HG02970 (cell line): ENCODE data around the gene WDR93.

ENCODE experiments used
- ATAC-seq: cut with Tn5 transposase; IDR thresholded peaks from one replicate; pipeline ENCODE4 v1.9.1; 2021; ENCODE audit warnings: mild to moderate bottlenecking, moderate library complexity, moderate number of reproducible peaks; ENCODE audit not compliant: unreplicated experiment, low FRiP score

The WDR93 gene

DNA sequence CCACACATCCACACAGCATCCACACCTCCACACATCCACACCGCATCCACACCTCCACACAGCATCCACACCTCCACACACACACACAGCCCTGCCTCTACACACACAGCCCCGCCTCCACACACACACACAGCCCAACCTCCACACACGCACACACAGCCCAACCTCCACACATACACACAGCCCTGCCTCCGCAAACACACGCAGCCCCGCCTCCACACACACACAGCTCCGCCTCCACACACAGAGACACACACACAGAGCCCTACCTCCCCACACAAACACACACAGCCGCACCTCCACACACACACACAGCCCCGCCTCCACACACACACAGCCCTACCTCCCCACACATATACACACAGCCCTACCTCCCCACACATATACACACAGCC is 55.8 kb downstream of the WDR93 start:
- ATAC-seq: no peak

DNA sequence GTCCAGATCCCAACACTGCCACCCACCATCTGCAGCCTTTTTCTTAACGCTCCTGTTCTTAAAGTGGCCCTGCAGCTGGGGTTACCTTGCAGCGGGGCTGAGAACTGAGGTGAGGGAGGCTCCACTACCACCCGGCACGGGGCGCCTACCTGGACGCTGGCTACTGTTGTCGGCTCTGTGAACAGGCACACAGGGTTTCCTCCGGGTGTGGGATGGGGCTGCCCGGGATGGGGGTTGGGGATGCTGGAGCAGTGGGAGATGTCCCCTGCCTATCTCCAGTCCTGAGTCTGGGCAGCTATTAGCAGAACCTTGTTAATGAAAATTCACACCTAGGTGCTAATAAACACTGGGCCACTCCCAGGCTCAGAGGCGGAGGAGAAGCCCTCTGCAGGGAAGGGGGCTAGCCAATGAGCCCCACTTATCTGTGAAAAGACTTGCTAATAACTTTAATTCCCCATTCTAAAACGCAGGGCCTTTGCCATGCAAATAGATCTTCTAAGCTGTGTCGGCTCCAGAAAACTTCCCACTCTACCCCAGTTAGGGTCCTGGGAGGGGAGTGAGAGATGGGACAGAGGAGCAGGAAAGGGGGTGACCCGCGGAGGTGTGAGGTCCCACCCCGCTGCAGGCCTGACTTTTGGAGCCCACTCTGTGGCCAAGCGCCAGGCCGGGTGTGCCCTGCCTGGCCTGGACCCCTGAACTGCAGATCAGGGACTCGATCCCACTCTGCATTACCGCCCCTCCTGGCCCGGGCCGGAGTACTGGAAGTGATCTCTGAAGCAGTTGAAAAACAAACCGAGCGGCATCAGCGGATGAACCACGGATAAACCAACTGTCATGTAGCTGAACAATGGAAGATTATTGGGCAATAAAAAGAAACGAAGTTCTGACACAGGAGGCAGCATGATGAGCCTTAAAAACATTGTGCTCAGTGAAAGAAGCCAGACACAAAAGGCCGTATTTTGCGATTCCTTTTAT is 57.4 kb downstream of the WDR93 start:
- no peak for ATAC-seq

DNA sequence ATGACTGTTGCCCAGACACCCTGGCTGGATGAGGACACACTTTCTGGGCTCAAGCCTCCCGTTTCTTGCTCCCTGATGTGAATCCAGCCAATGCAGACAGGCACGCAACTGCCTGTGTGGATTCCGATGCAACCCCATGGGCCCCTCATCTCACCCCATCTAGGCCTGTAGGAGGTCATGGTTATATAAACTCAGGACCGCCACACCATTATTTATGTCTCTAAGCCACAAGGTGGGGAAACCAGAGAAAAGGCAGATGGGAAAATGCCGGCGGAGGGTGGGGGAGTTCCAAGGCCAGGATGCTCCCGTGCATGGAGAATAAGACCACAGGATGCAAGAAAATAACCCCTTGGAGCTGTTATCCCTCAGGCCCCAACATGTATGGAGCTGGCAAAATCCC is 58.4 kb downstream of the WDR93 start:
- ATAC-seq: no peak

DNA sequence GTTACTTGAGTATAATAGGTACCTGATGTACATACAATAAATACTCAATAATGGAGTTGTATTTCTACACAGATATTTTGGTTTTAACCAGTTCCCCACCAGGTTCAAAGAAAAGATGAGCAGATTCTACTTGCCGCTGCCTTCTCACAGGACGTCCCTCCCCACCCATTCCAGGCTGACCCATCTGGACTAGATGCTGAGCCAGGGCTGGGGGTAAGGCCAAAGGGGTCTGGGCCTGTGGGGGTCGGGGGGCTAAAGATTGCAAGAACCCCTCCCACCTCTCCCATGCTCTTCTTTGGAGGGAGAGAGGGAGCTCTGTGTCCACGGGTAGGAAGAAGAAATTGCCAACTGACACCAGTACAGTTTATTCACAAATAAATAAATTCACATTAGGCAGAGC is 58.9 kb downstream of the WDR93 start:
- ATAC-seq: no peak

DNA sequence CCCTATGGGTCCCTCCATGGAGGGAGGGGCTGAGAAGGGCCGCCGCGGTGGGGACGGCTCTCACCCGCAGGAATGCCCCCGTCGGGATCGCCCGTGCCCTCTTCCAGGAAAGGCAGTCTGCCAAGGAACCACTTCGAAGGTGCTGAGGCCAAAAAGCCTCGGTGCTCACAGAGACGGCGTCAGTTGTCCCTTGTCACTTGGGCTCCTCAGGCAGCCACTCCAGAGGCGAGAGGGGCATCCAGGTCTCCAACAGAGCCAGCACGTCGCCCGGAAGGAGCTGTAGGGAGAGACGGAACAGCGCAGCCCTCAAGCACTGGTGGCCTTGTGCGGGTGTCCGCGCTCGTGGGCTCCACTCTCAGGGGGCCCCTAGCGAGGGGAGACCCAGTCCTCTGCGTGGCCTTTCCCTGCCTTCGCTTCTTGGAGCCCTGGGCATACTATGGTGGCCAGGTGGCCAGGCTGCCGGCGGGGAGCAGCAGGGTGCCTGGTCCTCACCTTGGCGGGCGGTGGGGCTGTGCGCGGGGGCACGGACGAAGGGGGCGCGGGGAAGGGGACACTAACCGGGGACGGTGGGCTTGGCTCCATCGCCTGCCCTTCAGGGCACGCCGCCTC is 59.4 kb downstream of the WDR93 start:
- ATAC-seq: peak; percentile 20

DNA sequence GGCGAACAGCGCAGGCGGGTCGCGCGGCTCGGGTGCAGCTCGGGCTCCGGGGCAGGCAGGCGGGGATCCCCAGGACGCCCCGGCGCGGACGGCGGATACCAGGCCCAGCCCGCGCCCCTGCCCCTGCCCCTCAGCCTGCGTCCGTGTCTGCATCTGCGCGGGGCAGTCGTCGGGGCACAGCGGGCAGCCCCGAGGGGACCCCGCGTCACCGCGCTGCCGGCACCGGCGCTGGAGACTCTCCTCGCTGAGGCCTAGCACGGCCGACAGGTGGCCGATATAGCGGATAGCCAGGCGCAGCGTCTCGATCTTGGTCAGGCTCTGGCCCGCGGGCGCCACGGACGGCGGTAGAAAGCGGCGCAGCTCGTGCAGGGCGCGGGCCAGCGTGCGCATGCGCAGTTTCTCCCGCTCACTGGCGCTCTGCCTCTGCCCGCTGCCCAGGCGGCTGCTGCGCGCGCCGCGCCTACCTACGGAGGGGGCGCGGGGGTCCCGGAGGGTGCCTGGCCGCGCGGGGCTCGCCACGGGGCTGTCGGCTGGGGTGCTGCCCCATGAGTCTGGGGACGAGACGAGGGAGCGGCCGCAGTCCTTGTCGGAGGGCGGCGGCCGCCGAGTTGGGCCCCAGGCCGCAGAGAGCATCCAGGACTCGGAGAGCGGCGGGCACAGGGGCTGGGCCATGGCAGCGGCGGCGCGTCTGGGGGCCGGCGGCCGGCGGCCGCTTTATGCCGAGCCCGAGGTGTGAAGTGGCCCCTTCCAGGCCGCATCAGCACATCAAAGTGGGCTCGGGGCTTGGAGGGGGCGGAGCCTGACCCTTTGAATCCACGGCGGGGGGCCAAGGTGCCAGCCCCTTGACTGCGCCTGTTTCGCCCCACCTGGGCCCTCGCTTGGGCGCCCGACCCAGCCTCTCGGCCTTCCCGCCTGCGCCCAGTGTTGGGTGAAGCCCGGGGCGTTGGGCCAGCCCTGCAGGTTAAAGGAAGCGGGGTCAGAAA is 60.2 kb downstream of the WDR93 start, which contains the start of gene MESP1:
Gene MESP1 (minus strand): TSS at position 690 of the 983 bp plus-strand sequence. CDS start 18 bp downstream, at position 672.
- peak; percentile 89 for ATAC-seq

DNA sequence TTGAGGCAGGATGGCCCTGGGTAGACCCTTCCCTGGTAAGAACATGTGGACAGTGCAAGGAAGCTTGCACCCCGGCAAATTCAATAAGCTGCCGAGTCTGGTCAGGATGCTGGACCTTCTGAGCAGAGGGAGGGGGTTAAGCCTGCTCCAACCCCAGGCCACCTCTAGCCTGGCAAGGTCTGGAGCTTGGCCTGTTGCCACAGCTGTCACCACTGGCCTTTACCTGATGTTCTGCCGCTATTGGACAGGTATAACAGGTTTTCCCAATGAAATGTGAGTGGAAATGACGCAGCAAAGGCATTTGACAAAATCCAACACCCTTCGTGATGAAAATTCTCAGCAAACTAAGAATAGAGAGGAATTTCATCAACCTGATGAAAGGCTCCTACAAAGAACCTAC is 61.1 kb downstream of the WDR93 start:
- ATAC-seq: no peak

DNA sequence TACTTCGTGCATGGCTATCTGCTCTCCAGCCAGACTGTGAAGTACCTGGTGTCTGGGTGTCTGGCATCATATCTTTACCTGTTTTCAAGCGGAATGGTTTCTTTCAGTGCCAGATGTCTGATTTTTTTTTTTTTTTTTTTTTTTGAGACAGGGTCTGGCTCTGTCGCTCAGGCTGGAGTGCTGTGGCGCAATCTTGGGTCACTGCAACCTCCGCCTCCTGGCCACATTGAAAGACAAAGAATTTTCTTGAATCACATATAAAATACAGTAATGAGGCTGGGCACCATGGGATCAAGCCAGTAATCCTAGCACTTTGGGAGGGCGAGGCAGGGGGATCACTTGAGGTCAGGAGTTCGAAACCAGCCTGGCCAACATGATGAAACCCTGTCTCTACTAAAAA is 63.2 kb downstream of the WDR93 start:
- ATAC-seq: no peak

DNA sequence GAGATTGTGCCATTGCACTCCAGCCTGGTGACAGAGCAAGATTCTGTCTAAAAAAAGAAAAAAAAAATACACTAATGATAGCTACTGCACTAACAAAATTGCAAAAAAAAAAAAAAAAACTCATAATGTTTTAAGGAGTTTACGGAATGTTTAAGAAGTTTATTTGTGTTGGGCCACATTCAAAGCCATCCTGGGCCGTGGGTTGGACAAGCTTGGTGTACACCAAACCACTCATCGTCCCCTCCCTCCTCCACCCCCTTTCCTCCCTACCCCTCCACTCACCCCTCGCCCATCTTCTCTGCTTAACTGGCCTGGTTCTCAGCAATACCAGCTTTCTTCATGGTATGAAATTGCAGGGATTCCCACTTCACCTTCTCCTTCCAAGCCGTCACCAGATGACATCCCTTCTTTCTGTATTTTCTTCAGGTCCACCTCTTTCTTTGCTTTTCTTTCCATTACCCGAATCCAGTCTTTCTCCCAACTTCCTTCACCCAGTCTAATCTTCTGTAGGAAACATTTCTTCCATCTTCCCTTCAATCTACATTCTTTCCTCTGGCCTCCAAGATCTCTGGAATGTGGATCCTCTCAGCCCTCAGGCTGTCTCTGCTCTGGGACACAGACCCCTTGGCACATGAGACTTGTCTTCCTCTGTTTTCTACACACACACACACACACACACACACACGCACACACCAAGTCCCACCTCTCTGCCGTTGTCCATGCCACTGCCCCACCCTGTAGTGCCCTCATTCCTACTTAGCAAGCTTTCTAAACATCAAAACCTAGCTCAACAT is 63.9 kb downstream of the WDR93 start:
- ATAC-seq: no peak

DNA sequence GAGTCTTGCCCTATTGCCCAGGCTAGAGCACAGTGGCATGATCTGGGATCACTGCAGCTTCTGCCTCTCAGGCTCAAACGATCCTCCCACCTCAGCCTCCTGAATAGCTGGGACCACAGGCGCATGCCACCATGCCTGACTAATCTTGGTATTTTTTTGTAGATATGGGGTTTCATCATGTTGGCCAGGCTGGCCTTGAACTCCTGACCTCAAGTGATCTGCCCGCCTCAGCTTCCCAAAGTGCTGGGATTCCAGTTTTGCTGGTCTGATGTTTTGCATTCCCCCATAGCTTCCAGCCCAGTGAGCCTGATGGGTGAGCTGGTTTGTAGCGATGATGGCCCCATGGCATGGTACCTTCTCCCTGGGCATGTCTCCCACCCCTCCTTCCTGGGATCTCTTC is 65.1 kb downstream of the WDR93 start:
- no peak for ATAC-seq

DNA sequence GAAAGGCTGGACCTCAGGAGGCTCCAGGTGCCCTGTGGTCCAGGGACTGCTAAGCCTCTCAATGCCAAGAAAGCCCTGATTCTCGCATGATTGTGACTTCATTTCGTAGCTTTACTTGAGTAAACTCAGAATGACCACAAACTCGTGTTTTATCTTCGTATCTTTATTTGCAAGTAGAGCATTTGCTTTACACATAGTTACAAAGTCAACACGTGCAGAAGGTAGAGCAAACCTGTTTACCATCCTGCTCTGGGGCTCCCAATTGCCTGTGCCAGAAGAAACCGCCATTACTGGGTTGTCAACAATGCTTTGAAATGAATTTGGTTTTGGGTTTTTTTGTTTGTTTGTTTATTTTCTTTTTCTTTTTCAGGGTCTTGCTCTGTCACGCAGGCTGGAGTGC is 66.3 kb downstream of the WDR93 start:
- no peak for ATAC-seq

DNA sequence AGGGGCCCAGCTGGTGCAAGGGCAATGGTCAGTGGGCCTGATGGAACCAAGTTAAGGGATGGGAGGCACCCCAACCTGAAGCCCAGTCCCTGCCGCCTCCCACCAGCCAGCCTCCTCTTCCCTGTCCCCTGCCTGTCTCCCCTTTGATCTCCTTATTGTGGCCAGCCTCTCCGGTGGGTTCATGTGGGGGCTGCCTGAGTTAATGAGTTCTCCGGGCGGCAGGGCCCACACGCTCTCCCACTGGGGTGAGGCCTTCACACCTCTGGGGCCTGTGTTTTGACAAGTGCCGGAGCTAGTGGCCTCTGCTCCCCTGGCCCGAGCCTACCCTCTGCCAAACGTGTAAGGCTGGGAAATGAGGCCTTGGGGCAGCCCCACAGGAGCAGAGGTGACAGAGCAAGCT is 67.7 kb downstream of the WDR93 start:
- ATAC-seq: no peak

DNA sequence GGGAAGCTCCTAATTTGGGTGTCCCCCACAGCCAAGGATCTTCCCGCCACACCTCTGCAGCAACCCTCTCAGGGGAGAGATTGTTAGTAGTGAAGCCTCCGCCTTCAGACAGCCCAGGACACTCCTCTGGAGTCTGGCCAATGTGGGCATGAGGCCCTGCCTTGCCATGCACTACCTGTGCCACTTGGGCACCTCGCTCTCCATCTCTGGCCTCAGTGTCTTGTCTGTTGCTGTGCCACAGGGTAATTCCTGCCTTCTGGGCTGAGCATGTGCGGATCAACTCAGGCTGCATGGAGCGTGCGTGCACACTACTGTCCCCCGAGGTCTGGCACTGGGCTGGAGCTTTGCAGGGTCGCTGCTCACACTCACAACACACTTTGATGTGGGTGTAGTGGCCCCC is 68.4 kb downstream of the WDR93 start:
- ATAC-seq: no peak

DNA sequence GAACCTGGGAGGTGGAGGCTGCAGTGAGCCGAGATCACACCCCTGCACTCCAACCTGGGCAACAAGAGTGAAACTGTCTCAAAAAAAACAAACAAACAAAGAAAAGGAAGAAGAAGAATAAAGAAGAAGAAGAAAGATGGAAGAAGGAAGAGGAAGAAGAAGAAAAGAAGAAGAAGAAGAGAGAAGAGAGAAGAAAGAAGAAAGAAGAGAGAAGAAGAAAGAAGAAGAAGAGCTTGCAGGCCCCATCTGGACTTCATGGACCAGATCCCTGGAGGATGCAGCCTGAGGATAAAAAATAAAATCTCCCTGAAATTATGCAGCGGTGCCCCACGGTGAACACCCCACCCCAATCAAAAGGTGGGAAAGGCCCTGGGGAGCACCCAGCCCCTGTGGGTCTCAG is 69.2 kb downstream of the WDR93 start:
- ATAC-seq: no peak

DNA sequence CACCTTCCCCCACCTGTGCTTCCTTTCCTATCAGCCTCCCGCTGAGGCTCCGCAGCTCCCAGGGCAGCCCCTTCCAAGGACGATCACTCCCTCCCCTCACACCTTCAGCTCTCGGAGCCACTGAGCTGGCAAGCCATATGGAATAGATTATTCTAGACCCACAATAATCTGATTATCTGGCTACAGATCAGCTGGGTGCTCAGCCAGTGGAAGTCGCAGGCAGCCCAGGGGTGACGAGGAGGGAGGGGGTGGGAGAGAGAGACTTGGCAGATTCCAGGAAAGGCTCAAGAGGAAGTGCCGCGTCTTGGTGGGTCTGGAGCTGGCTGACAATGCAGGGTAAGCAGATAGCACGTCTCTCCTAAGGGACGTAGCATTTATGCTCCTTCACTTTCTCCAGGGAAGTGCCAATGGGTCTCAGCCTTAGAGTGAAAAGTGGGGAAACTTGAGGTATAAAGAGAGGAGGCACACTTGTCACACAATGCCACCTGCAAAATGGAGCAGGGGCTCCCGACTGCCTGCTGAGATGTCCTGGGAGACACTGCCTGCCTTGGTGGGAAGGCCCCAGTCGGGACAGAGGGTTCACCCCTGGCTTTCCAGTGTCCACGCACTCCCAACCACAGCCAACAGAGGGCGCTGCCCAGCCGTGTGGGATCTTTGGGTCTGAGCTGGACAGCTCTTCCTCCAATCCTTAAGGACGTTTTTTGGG is 69.8 kb downstream of the WDR93 start:
- no peak for ATAC-seq

DNA sequence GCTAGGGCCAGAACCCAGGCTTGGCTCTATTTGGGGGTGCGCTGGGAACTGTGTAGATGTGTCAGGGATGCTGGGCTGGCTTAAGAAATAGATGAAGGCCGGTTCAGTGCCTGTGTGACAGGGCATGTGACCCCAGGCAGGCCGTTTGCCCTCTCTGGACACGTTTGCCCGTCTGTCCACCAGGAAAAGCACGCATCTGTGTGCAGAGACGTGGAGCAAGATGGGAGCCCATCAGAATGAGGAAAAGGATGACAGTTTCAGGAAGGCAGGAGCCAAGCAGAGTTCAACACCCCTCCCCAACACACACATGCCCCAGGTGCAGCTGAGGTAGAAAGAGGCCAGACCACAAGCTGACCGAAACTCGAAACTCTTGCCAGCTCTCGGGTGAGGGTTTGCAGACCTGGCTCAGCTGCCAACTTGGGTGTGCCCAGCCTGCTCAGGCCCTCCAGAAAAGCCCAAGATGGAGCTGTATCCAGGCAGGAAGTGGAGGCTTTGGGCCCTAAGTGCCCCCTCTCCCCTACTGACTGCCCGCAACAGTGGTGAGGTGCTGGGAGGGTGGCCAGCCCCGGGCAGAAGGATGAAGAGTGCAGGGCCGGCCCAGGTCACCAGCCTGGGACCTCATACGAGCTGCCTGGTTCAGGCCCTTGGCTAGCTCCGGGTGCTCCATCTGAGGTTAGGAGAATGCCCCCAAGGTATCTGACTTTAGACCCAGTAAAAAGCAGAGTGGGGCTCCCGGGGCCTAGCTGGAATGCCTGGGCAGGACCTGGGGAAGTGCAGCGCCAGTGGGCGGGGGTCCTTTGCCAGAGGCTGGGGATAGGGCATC is 70.6 kb downstream of the WDR93 start:
- ATAC-seq: no peak

DNA sequence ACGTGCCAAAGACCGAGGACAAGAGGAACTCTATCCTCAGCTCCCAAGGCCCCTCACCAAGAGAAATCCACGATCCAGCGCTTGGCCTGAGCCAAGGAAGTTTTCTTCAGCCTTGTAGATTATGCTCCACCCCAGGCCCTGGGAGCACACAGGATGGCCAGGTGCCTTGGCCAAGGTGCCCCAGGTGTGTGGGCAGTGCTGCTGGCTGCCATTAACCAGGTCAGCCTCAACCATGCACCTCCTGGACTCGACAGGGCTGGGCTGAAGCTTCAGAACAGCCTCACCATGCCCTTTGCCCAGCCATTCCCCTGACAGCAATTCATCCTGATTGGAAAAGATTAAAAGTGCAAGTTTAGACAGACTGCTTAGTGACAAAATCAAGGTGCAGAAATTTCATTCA is 71.3 kb downstream of the WDR93 start:
- no peak for ATAC-seq

DNA sequence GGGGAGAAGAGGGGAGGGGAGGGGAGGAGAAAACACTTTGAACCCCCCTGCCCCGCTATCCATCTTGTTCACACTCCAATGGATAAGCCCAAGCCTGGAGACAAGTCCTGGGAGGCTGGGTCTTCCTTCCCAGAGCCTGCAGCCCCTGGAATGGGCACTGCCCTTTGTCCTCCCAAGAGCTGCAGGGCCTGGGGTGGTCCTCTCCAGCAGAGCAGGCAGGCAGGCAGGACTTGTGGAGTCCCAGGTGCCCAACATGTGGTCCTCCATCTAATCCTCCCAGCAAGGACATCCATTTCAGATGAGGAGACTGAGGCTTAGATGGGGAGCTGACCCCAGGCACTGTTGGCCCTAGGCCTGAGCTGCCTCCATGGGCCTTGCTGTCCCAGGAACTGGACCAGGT is 75.1 kb downstream of the WDR93 start:
- no peak for ATAC-seq
